ENCODE data around the gene PTGES3.
A peak's percentile ranks its signal among the peaks of the same experiment; 100 is the strongest.
"Not testable (repeated sequence)": the region's sequence is repeated elsewhere in the genome, so short reads cannot be mapped to it uniquely, and the experiment has no call there.

PTGES3 gene

DNA sequence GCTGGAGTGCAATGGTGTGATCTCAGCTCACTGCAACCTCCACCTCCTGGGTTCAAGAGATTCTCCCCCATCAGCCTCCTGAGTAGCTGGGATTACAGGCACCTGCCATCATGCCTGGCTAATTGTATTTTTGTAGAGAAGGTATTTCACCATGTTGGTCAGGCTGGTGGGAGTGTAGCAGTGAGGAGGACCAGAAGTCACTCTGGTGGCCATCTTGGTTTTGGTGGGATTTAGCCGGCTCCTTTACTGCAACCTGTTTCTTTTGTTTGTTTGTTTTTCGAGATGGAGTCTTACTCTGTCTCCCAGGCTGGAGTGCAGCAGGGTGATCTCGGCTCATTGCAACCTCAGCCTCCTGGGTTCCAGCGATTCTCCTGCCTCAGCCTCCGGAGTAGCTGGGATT is 16.4 kb upstream of the PTGES3 start:
- DNase-seq = not testable (repeated sequence)

DNA sequence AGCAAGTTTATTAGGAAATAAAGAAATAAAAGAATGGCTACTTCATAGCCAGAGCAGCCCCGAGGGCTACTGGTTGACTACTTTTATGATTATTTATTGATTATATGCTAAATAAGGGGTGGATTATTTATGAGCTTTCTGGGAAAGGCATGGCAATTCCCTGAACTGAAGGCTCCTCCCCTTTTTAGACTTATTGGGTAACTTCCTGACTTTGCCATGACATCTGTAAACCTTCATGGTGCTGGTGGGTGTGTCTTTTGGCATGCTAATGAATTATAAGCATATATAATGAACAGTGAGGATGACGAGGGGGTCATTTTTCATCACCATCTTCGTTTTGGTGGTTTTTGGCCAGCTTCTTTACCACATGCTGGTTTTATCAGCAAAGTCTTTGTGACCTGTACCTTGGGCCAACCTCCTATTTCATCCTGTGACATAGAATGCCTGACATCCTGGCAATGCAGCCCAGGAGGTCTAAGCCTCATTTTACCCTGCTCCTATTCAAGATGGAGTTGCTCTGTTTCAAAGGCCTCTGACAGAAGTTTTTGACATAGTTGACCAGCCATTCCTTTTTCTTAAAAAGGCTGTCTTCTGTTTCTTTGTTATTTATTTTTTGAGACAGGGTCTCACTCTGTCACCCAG is 11.1 kb upstream of the PTGES3 start:
- no peak for DNase-seq

DNA sequence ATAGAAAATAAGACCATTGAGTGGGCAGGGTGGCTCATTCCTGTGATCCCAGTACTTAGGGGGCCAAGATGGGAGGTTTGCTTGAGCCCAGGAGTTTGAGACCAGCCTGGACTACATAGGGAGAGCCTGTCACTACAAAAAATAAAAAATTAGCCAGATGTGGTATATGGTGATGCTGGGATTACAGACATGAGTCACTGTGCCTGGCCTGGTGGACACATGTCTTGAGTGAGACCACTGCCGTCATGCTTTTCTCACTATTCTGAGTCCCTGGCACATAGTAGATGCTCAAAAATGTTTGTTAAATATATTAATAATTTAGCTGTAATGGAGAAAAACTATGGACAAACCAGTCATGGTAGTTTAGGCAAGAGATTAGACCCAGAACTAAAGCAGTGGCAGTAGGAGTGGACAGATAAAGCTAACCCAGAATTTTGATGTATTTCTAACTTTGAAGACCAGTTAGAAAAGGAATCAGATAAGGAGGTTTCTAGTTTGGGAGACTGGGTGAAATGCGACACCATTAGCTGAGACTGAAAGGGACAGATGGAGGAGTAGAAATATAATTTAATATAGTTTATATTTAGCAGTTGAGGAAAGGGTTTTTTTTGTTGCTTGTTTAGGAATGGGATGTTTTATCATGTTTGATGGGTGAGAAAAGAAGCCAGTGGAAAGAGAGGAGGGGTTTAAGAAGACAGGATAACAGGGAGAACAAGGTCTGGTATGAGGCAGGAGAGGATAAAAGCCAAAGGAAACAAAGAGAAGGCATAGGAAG is 7.4 kb upstream of the PTGES3 start:
- DNase-seq = no peak

DNA sequence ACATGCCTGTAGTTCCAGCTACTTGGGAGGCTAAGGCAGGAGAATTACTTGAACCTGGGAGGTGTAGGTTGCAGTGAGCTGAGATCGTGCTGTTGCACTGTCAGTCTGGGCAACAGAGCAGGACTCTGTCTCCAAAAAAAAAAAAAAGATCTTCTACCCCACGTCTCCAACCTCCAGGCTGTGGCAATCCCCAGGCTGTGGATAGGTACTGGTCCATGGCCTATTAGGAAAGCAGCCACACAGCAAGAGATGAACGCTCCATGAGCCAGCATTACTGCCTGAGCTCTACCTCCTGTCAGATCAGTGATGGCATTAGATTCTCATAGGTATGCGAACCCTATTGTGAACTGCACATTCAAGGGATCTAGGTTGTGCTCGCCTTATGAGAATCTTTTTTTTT is 6.1 kb upstream of the PTGES3 start:
- DNase-seq = no peak

DNA sequence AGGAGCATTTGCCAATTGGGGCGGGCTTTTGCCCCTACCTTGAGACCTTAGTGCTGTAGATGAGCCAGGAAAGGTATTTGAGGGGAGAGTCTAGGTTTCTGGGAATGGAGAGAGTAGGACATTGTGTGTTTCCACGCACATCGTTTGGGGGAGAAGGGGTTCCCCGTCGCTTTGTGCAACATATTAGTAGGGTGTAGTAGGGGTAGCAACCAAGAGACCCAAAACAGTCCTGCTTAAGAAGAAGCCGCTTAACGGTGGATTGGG is 694 bp upstream of the PTGES3 start:
- DNase-seq = no peak

DNA sequence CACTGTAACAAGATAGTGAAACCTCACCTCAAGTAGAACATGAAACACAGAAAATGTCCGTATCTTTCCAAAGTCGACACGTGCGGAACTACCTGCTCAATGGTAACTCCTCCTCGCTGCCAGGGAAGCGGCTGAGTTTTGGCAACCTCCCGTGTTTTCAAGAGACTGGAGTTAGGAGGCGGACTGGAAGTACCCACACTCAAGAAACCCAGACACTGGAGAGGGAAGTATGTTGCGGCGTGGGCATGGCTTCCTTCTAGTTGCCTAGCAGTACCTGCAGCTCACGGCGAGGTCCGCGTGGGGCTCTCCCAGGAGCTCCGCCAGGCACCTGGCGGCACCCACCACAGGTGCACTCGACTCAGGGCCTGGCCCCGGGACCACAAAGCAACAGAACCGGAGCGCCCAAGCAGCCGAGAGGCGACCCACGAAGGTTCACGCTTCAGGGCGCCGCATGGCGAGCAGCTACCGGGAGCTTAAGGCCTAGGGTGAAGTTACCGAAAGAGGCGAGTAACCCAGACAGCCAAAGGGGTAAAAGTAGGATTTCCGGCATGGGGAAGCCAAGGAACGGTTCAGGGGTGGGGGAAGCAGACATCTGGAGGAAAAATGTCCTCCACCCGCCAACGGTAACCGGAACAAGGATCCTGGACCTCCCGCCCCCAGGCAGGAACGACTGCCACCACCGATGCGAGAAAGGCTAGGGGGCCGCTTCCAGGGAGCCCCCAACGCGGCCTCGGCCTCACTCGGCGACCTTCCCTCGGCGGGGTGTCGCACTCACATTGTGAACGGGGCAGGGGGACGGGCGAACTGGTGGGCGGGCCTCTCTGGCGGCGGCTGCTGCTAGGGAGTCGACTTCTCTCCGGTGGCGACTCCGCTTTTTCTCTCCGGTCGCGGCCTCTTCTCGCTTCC is 608 bp downstream of the PTGES3 start:
- peak; percentile 57 for DNase-seq

DNA sequence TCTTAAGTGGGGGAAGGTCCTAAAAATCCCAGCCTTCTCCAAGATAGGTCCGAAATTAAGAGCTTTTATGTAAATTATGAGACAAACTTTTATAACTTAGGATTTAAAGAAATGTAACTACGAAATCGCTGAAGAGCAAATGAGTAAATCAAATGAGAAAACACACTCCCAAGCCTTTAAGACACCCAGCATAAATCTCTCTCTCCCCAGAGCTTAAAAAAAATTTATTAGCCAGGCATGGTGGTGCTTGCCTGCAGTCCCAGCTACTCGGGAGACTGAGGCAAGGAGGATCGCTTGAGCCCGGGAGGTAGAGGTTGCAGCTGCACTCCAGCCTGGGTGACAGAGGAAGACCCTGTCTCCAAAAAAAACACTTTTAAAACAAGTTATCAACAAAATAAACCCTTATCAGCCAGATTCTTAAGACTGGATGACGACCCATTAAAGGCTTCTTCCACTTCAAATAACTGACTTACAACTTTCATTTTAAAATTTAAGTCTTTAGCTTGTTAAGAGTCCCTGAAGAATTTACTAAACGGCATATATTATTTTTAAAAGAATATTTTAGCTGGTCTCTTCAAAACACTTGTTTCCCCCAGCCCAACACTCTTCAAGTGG is 3.2 kb downstream of the PTGES3 start:
- DNase-seq = no peak

DNA sequence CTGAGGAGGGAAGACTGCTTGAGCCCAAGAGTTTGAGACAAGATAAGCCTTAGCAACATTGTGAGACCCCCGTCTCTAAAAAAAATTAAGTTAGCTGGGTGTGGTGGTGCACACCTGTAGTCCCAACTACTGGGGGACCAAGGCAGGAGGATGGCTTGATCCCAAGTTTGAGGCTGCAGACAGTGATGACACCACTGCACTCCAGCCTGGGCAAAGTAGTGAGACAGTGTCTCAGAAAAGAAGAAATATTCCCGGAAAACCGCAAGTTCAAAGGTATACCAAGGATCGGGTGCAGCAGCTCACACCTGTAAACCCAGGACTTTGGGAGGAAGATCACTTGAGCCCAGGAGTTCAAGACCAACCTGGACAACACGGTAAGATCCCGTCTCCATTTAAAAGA is 5.8 kb downstream of the PTGES3 start:
- DNase-seq = no peak

DNA sequence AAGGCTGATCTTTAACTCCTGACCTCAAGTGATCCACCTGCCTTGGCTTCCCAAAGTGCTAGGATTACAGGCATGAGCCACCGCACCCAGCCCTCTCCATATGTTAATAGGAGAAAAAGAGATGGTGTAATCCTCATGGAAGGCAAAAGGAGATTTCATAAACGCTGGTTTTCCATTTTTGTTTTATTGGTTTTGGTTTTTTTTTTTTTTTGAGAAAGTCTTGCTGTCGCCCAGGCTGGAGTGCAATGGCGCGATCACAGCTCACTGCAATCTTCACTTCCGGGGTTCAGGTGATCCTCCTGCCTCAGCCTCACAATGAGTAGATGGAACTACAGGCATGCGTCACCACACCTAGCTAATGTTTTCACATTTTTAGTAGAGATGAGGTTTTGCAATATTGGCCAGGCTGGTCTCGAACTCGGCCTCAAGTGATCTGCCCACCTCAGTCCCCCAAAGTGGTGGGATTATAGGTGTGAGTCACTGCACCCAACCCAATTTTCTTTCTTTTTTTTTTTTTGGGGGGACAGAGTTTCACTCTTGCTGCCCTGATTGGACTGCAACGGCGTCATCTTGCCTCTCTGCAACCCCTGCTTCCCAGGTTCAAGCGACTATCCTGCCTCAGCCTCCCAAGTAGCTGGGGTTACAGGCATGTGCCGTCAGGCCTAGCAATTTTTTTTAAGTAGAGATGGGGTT is 8.1 kb downstream of the PTGES3 start:
- DNase-seq = no peak

DNA sequence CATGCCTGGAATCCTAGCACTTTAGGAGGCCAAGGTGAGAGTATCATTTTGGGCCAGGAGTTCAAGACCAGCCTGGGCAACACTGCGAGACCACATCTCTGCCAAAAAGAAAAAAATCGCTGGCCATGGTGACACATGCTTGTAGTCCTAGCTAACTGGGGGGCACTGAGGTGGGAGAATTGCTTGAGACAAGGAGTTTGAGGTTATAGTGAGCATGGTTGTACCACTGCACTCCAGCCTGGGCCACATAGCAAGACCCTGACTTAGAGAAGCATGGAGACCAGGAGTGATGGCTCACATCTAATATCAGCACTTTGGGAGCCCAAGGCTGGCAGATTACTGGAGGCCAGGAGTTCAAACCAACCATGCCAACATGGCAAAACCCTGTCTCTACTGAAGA is 9.2 kb downstream of the PTGES3 start:
- no peak for DNase-seq

DNA sequence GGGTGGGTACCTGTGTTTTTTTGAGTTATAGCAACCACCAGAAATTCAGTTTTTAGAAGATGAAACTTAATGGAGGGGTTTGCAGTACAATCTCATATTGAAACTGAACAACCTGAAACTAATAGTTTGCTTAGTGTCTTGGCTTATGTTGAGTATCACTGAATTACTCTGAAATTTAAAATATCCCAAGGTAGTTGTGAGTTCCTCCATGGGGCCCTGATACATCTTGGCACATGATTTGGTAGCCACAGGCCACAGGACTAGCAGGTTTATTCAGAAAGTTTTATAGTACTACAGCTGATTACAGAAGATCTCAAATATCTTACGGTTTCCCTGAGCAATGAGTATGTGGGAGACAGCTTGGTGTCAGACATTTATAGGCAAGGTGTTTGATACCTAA is 10.4 kb downstream of the PTGES3 start:
- no peak for DNase-seq

DNA sequence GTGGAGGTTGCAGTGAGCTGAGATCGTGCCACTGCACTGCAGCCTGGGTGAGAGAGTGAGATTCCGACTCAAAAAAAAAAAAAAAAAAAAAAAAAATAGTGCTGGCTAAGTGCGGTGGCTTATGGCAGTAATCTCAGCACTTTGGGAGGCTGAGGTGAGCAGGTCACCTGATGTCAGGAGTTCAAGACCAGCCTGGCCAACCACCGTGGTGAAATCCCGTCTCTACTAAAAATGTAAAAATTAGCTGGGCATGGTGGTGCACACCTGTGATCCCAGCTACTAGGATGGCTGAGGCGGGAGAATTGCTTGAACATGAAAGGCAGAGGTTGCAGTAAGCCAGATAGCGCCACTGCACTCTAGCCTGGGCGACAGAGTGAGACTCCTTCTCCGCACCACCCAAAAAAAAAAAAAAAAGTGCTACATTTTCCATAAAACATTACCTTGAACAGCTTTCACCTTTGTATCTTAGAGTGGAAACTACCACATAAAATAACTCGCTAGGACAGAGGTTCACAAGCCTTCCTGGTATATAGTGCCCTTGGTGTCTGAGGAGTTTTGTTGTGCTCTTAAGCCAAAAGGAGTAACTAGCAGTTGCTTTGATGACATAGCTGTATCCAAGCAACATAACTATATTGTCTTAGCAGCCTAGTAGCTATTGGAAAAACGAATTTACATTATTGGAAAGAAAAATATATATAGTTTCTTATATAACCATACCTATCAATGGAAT is 11.1 kb downstream of the PTGES3 start:
- DNase-seq = no peak

DNA sequence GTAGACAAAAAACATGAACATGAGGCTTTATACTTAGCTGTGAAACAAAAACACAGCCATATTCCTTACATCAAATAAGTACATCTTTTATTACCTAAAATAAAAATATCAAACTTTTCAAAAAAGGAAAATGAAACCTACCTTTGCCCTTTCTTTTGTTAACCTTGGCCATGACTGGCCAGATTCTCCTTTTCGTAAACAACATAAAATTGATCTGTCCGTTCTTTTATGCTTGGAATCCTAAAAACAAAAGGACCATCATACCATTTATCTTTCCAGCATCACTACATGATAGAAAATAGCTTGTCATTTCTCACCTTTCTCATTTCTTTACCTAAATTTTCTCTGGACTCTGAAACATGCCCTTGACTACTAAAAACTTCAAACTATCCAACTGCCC is 16.5 kb downstream of the PTGES3 start:
- no peak for DNase-seq

DNA sequence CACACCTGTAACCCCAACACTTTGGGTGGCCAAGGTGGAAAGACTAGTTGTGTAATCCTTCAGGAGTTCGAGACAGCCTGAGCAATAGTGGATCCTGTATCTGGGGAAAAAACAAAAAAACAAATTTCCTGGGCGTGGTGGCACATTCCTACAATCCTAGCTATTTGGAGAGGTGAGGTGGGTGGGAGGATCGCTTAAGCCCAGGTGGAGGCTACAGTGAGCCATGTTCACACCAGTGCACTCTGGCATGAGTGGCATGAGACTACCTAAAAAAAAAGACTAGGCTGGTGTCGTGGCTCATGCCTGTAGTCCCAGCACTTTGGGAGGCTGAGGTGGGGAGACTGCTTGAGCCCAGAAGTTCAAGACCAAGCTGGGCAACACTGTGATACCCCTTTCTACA is 17.2 kb downstream of the PTGES3 start:
- no peak for DNase-seq

DNA sequence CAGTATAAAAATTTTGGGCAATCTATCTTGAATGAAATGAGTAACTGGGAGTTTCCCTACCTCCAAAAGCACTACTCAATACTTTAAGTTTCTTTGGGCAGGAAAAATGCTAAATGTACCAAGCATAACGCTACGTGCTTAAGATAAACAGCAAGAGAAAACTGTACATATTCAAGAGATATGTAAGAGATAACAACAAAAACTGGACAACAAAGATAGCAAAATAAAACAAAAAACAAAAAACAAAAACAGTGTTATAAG is 20.0 kb downstream of the PTGES3 start:
- no peak for DNase-seq

DNA sequence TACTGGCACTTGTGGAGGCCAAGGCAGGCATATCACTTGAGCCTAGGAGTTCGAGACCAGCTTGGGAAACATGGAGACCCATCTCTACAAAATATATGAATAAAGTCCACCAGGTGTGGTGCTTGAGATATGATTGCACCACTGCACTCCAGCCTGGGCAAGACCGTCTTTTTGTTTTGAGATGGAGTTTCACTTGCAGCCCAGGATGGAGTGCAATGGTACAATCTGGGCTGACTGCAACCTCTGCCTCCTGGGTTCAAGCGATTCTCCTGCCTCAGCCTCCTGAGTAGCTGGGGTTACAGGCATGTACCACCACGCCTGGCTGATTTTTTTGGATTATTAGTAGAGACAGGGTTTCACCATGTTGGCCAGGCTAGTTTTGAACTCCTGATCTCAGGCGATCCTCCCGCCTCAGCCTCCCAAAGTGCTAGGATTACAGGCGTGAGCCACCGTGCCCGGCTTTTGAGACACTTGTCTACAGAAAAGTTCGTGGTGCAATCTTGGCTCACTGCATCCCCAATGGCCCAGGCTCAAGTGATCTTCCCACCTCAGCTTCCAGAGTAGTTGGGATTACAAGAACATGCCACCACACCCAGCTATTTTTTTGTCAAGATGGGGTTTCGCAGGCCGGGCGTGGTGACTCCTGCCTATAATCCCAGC is 26.0 kb downstream of the PTGES3 start:
- no peak for DNase-seq

DNA sequence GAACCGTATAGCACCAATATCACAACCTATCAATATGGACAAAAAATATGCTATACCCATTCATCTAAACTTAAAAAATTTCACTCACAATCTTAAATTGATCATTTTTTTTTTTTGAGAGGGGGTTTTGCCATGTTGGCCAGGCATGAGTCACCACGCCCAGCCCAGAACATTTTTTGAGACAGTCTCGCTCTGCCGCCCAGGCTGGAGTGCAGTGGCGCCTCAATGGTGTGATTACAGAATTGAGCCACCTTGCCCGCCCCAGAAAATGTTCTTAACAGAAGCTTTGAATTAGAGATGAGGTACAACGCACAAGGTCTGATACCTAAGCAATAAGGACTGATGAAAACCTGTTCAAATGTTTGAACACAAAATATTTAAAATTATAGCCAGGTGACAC is 26.5 kb downstream of the PTGES3 start:
- DNase-seq = no peak

DNA sequence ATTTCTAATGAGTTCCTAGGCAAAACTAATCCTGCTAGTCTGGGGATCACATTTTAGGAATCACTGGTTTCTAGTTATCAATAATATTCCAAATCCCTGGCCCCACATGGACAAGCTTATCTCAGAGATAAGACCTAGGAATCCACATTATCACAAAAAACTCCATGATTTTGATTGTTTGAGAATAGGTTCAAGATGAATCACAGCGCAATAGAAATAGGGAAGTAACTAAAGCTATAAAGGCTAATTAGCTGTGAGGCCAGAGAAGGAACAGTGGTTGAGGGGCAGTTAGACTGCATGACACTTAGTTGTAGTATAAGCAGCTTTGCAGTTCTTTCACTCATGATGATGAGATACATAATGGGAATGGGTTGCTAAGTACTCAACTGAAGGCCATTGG is 29.2 kb downstream of the PTGES3 start:
- DNase-seq = no peak

DNA sequence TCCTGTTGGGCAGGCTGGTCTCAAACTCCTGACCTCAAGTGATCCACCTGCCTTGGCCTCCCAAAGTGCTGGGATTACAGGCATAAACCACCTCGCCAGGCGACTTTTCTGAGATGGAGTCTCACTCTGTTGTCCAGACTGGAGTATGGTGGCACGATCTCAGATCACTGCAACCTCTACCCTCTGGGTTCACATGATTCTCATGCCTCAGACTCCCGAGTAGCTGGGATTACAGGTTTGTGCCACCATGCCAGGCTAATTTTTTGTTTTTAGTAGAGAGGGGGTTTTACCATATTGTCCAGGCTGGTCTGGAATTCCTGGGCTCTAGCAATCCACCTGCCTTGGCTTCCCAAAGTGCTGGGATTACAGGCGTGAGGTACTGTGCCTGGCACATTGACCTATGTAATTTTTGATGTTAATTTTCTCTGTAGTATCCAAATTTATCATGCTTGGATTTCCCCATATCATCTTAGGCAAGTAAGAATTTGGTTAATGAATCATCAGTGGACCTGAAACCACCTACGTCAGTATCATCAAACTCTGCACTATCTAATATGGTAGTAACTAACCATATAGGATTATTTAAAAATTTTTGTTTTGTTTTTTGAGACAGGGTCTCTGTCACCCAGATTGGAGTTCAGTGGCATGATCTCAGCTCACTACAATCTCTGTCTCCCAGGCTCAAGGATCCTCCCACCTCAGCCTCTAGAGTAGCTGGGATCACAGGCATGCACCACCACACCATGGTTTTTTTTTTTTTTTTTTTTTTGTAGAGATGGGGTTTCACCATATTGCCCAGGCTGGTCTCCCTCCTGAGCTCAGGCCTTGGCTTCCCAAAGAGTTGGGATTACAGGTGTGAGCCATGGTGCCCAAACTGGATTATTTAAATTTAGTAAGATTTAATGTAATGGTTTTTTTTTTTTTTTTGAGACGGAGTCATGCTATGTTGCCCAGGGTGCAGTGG is 30.4 kb downstream of the PTGES3 start:
- DNase-seq = no peak

DNA sequence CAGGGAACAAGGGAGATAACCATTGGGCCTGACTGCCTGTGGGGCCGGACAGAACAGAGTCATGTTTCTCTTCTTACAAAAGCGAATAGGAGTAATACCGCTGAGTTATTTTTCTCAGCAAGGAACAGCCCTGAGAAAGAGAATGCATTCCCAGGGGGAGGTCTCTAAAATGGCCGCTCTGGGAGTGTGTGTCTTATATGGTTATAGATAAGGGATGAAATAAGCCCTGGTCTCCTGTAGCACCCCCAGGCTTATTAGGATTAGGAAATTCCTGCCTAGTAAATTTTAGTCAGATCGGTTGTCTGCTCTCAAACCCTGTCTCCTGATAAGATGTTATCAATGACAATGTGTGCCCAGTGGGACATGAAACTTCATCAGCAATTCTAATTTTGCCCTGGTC is 34.3 kb downstream of the PTGES3 start:
- DNase-seq = not testable (repeated sequence)

DNA sequence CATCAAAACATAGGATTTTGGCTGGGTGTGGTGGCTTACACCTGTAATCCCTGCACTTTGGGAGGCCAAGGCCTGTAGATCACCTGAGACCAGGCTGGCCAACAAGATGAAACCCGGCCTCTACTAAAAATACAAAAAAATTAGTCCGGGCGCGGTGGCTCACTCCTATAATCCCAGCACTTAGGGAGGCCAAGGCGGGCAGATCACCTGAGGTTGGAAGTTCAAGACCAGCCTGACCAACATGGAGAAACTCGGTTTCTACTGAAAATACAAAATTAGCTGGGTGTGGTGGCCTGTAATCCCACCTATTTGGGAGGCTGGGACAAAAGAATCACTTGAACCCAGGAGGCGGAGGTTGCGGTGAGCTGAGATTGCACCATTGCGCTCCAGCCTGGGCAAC is 40.1 kb downstream of the PTGES3 start:
- DNase-seq = not testable (repeated sequence)
